ENCODE measurements around the gene PRKACB.
A peak's percentile ranks its signal among the peaks of the same experiment; 100 is the strongest.

PRKACB gene

DNA sequence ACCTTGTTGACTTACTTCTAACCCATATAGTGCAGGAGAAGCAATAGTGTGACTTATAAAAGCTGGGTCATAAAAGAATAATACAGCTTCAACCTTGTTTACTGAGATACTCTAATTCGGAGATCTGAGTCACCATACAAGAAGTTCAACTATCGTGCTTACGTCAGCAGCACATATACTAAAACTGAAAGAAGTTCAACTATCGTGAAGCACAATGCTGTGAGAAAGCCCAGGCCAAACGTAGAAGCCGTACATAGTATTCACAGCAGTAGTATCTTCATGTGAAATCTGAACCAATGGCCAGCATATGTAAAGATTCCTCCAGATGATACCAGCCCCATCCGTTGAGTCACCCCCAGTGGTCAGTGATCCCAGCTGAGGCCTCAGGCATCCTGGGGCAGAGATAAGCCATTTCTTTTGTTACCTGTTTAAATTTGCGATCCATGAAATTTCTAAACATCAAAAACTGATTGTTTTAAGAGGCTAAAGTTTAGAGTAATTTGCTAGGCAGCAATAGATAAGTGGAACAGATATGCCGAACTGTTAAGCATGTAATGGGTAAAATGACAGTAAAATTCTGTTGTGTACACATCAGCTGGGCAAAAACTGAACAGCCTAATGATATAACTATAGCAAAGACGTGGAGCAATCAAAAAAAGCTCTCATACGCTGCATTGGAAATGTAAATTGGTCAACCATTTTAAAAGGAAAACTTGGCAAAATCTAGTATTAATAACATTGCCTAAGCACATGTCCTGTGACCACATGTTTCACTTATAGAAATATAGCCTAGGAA is 103.6 kb downstream of the PRKACB start:
- H3K4me3 ChIP-seq (ENCODE audit: low read depth, low read length), result no peak overlapping the region
- DNase-seq (ENCODE audit: low read depth, low spot score), result no peak
- TF ChIP-seq, protein P1, sequence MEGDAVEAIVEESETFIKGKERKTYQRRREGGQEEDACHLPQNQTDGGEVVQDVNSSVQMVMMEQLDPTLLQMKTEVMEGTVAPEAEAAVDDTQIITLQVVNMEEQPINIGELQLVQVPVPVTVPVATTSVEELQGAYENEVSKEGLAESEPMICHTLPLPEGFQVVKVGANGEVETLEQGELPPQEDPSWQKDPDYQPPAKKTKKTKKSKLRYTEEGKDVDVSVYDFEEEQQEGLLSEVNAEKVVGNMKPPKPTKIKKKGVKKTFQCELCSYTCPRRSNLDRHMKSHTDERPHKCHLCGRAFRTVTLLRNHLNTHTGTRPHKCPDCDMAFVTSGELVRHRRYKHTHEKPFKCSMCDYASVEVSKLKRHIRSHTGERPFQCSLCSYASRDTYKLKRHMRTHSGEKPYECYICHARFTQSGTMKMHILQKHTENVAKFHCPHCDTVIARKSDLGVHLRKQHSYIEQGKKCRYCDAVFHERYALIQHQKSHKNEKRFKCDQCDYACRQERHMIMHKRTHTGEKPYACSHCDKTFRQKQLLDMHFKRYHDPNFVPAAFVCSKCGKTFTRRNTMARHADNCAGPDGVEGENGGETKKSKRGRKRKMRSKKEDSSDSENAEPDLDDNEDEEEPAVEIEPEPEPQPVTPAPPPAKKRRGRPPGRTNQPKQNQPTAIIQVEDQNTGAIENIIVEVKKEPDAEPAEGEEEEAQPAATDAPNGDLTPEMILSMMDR (IDR thresholded peaks at IDR 0.05; ENCODE audit: low read depth, low read length), result no peak
- in situ Hi-C loops (cut with HindIII; ENCODE audit: low sequenced_read_pairs), result no loop called here

DNA sequence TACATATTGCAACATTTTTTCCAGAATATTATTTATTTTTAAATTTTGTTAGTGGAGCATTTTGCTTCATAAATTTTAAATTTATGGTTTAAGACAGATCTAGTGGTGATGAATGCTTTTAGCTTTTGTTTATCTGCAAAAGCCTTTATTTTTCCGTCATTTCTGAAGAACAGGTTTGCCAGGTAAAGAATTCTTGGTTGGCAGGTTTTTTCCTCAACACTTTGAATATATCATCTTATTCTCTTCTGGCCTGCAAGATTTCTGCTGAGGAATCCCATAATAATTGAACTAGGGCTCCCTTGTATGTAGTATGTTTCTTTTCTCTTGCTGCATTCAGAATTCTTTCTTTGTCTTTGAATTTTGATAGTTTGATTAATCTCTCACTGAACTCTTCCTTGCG is 106.6 kb downstream of the PRKACB start:
- TF ChIP-seq, protein P1 (IDR thresholded peaks at IDR 0.05; ENCODE audit: low read depth, low read length), result no peak
- H3K4me3 ChIP-seq (ENCODE audit: low read depth, low read length), result no peak overlapping the region
- DNase-seq (ENCODE audit: low read depth, low spot score), result no peak
- in situ Hi-C loops (cut with HindIII; ENCODE audit: low sequenced_read_pairs), result no loop called here

DNA sequence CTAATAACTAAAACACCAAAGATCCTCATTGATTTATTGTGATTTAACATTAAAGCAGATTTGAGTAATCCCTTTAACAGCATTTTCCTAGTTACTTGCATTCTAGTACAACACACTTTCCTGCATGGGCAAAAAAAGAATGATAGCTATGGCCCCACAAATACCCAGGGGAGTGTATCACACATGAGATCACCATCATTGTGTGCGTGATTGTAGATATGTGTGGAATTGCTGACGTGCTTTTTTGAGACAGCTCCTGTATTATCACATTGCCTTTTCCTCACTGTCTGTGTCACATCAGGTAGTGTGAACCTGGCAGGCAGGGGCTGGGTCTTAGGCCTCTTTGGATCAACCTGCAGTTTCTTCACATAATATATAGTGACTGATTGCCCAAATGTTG is 109.0 kb downstream of the PRKACB start:
- TF ChIP-seq, protein P1 (IDR thresholded peaks at IDR 0.05; ENCODE audit: low read depth, low read length), result no peak
- in situ Hi-C loops (cut with HindIII; ENCODE audit: low sequenced_read_pairs), result no loop called here
- H3K4me3 ChIP-seq (ENCODE audit: low read depth, low read length), result no peak overlapping the region
- peak; percentile 58 for DNase-seq (ENCODE audit: low read depth, low spot score)

DNA sequence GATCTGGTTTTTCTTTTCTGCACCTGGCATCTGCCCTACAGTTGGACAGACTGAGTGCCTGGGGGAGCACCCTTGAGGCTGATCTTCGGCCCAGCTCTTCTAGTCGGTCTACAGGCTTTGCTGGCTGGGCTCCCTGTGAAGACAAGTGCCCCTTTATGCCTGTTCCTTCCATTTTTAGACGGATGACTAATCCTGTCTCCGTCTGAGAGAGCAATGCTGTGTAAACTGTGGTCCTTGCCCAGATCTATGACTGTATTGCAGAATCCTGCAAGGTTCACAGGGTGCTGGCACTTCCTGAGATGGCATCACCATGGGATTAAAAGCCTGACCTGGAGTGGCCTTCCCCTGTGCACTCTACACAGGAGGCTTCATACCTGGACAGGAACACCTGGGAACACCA is 109.8 kb downstream of the PRKACB start:
- TF ChIP-seq, protein P1 (IDR thresholded peaks at IDR 0.05; ENCODE audit: low read depth, low read length), result no peak
- in situ Hi-C loops (cut with HindIII; ENCODE audit: low sequenced_read_pairs), result no loop called here
- peak; percentile 94 for DNase-seq (ENCODE audit: low read depth, low spot score)
- H3K4me3 ChIP-seq (ENCODE audit: low read depth, low read length), result no peak overlapping the region

DNA sequence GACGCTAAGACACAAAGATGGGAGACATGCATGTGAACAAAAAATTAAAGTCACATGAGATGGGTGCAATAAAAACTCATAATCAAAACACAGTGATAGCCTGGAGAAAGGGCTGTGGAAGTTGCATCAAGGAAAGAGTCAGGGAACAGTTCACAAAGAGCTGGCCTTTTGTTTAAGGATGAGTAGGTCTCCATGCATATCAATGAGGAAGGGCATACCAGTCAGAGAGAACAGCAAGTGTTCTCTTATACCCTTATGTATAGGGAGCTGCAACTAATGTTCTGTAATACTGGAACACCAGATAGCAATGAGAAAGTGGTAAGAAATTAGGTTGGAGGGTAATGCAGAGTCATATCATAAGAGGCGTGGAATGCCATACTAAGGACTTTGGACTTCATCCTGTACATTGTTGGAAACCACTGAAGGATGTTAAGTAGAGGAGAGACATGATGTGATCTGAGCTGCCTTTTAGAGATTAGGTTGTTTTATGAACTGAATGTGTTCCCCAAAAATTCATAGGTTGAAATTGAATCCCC is 110.7 kb downstream of the PRKACB start:
- no peak overlapping the region for H3K4me3 ChIP-seq (ENCODE audit: low read depth, low read length)
- in situ Hi-C loops (cut with HindIII; ENCODE audit: low sequenced_read_pairs), result no loop called here
- DNase-seq (ENCODE audit: low read depth, low spot score), result no peak
- TF ChIP-seq, protein P1 (IDR thresholded peaks at IDR 0.05; ENCODE audit: low read depth, low read length), result no peak

DNA sequence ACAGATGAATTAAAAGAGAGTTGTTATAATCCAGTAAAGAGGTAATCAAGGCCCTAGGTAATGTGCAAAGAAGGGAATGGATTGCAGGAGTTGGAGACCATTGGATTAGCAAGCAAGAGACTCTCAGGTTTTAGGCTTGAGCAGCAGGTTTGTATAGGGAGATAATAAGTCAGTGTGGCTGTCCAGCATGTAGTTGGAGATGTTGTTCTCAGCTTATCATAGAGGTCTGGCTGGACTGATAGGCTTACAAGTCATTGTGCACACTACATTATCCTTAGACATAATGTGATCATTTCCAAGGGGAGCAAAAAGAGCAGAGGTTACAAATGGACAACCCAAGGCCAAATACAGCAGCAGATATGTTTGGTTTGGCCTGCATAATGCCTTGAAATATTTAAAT is 111.5 kb downstream of the PRKACB start:
- in situ Hi-C loops (cut with HindIII; ENCODE audit: low sequenced_read_pairs), result no loop called here
- no peak for DNase-seq (ENCODE audit: low read depth, low spot score)
- H3K4me3 ChIP-seq (ENCODE audit: low read depth, low read length), result no peak overlapping the region
- TF ChIP-seq, protein P1 (IDR thresholded peaks at IDR 0.05; ENCODE audit: low read depth, low read length), result no peak
